H1 (cell line): ENCODE data around the gene ATAD5. TPM values are rescaled to one million over a fixed set of nuclear protein-coding genes. Genes with fewer than 3 reads are reported as not detected.

Experiments used
- CTCF ChIA-PET: fragments of 300-600 bp; sonication (Branson Sonifier 250); formaldehyde crosslinking; loops from one replicate; lab custom pipeline; 2021; ENCODE audit not compliant: partially characterized antibody; lab: Charles Lee
- POLR2A ChIA-PET: fragments of 300-600 bp; sonication (Branson Sonifier 250); formaldehyde crosslinking; loops from one replicate; lab custom pipeline; 2021; ENCODE audit warnings: inconsistent platforms; ENCODE audit not compliant: partially characterized antibody; lab: Charles Lee
- DNase-seq, 2 experiments: peaks; one replicate each; pipeline versions ENCODE4 v3.0.0 to v3.0.0-alpha.2; 2010 to 2022; ENCODE audit warnings: low spot score in 2 of 2, low read depth in 1 of 2, mixed read lengths in 1 of 2
- FAIRE-seq: peaks from 2 replicates; lab custom pipeline; 2011; peaks lifted over from hg19 to GRCh38; lab: Jason Lieb, UNC
- H2AFZ ChIP-seq: 2 replicates; pipeline ENCODE4 v1.8.1; 2012; ENCODE audit warnings: low read length, inconsistent platforms
- H2AK5ac ChIP-seq: 2 replicates; pipeline ENCODE4 v1.6.1; 2013; ENCODE audit warnings: low read depth, low read length
- H2BK120ac ChIP-seq: replicated peaks from 2 replicates; pipeline ENCODE3; 2013; ENCODE audit warnings: low read depth, low read length, inconsistent platforms
- H2BK12ac ChIP-seq: 2 replicates; pipeline ENCODE4 v1.6.1; 2013; ENCODE audit warnings: low read depth, low read length
- H2BK15ac ChIP-seq: 2 replicates; pipeline ENCODE4 v1.6.1; 2013; ENCODE audit warnings: low read length
- H2BK20ac ChIP-seq: 2 replicates; pipeline ENCODE4 v1.6.1; 2013; ENCODE audit warnings: low read length
- H2BK5ac ChIP-seq: 2 replicates; pipeline ENCODE4 v1.6.1; 2013; ENCODE audit warnings: low read depth, low read length
- H3K14ac ChIP-seq: 2 replicates; pipeline ENCODE4 v1.6.1; 2013; ENCODE audit warnings: inconsistent platforms; ENCODE audit not compliant: insufficient read length
- H3K18ac ChIP-seq: 2 replicates; pipeline ENCODE4 v1.6.1; 2013; ENCODE audit warnings: low read length; ENCODE audit errors: extremely low read depth
- H3K23ac ChIP-seq: 2 replicates; pipeline ENCODE4 v1.6.1; 2013; ENCODE audit warnings: inconsistent platforms; ENCODE audit not compliant: insufficient read length
- H3K23me2 ChIP-seq: 2 replicates; pipeline ENCODE4 v1.6.1; 2013; ENCODE audit warnings: low read depth, low read length
- H3K27ac ChIP-seq: 2 replicates; pipeline ENCODE4 v1.6.1; 2011; ENCODE audit warnings: low read depth, low read length, inconsistent platforms
- H3K27me3 ChIP-seq, 4 experiments: replicated peaks in 1 of 4; 1 replicate in 1 of 4; 2 replicates in 3 of 4; pipeline versions ENCODE4 v1.6.1 to v1.8.1; 2011 to 2013; ENCODE audit warnings: low read length in 3 of 4, mild to moderate bottlenecking in 3 of 4, inconsistent platforms in 2 of 4, mixed read lengths in 2 of 4, moderate library complexity in 1 of 4; ENCODE audit not compliant: control insufficient read depth in 3 of 4, insufficient read depth in 3 of 4; ENCODE audit errors: extremely low read depth in 1 of 4
- H3K36me3 ChIP-seq, 4 experiments: 2 replicates each; pipeline versions ENCODE4 v1.6.1 to v1.8.1; 2011 to 2013; ENCODE audit warnings: mild to moderate bottlenecking in 4 of 4, low read length in 3 of 4, moderate library complexity in 2 of 4, control low read depth in 1 of 4, inconsistent platforms in 1 of 4; ENCODE audit not compliant: insufficient read depth in 4 of 4, control insufficient read depth in 2 of 4
- H3K4ac ChIP-seq: replicated peaks from 2 replicates; pipeline ENCODE3; 2013; ENCODE audit warnings: low read length, low read depth, mixed read lengths, inconsistent platforms; ENCODE audit not compliant: insufficient read length
- H3K4me1 ChIP-seq, 4 experiments: replicated peaks in 1 of 4; 1 replicate in 1 of 4; 2 replicates in 3 of 4; pipeline versions ENCODE4 v1.6.1 to v1.8.1; 2011 to 2013; ENCODE audit warnings: low read length in 3 of 4, inconsistent platforms in 2 of 4, mixed read lengths in 1 of 4; ENCODE audit not compliant: insufficient read depth in 4 of 4, control insufficient read depth in 3 of 4
- H3K4me2 ChIP-seq, 2 experiments: 2 replicates each; pipeline versions ENCODE4 v1.6.1 to v1.8.1; 2011 to 2013; ENCODE audit warnings: low read depth in 2 of 2, low read length in 2 of 2, control low read depth in 1 of 2, inconsistent platforms in 1 of 2, mild to moderate bottlenecking in 1 of 2; ENCODE audit not compliant: insufficient read depth in 1 of 2
- H3K4me3 ChIP-seq, 4 experiments: fragments of 200-600, 300-600 bp in 1 of 4; sonication (generic), shearing (Covaris generic), sonication (Bioruptor Twin) in 1 of 4; 2 replicates each; pipeline versions ENCODE4 v1.5.1 to v1.8.1; 2011 to 2016; ENCODE audit warnings: low read length in 4 of 4, low read depth in 3 of 4, control low read depth in 2 of 4, inconsistent platforms in 2 of 4, mild to moderate bottlenecking in 2 of 4, mixed read lengths in 1 of 4, moderate library complexity in 1 of 4; ENCODE audit not compliant: insufficient read depth in 2 of 4; ENCODE audit errors: extremely low read depth in 1 of 4
- H3K56ac ChIP-seq: replicated peaks from 2 replicates; pipeline ENCODE3; 2013; ENCODE audit warnings: low read depth, mild to moderate bottlenecking, mixed read lengths, low read length, inconsistent platforms; ENCODE audit not compliant: insufficient read length
- H3K79me1 ChIP-seq: 2 replicates; pipeline ENCODE4 v1.6.1; 2013; ENCODE audit warnings: low read depth, low read length, control low read depth
- H3K79me2 ChIP-seq, 2 experiments: 2 replicates each; pipeline versions ENCODE4 v1.6.1 to v1.8.1; 2012 to 2013; ENCODE audit warnings: low read length in 2 of 2, mild to moderate bottlenecking in 2 of 2, inconsistent platforms in 1 of 2; ENCODE audit not compliant: insufficient read depth in 2 of 2, control insufficient read depth in 1 of 2
- H3K9ac ChIP-seq, 4 experiments: replicated peaks in 1 of 4; 1 replicate in 1 of 4; 2 replicates in 3 of 4; pipeline versions ENCODE4 v1.6.1 to v1.8.1; 2011 to 2013; ENCODE audit warnings: low read depth in 3 of 4, low read length in 3 of 4, control low read depth in 2 of 4, mild to moderate bottlenecking in 2 of 4, moderate library complexity in 2 of 4, inconsistent platforms in 1 of 4; ENCODE audit errors: extremely low read depth in 1 of 4
- H3K9me3 ChIP-seq, 2 experiments: 2 replicates each; pipeline versions ENCODE4 v1.6.1 to v1.8.1; 2012 to 2013; ENCODE audit warnings: mild to moderate bottlenecking in 2 of 2, moderate library complexity in 2 of 2, control low read depth in 1 of 2, inconsistent platforms in 1 of 2, low read depth in 1 of 2, low read length in 1 of 2, mixed read lengths in 1 of 2; ENCODE audit not compliant: insufficient read depth in 2 of 2
- H4K20me1 ChIP-seq, 2 experiments: replicated peaks in 1 of 2; 2 replicates each; pipeline versions ENCODE3 to v1.8.1; 2011 to 2013; ENCODE audit warnings: inconsistent platforms in 2 of 2, low read length in 2 of 2, mild to moderate bottlenecking in 1 of 2; ENCODE audit not compliant: insufficient read depth in 2 of 2, control insufficient read depth in 1 of 2
- H4K5ac ChIP-seq: 2 replicates; pipeline ENCODE4 v1.6.1; 2013; ENCODE audit warnings: low read length, low read depth, mixed read lengths, inconsistent platforms; ENCODE audit not compliant: insufficient read length
- H4K8ac ChIP-seq: 2 replicates; pipeline ENCODE4 v1.8.0; 2013; ENCODE audit warnings: mild to moderate bottlenecking, moderate library complexity, low read length, inconsistent platforms; ENCODE audit not compliant: insufficient read depth; ENCODE audit errors: extremely low read depth
- H4K91ac ChIP-seq: replicated peaks from 2 replicates; pipeline ENCODE3; 2013; ENCODE audit warnings: low read length, mixed read lengths, inconsistent platforms; ENCODE audit not compliant: insufficient read length
- ASH2L ChIP-seq: fragments of 200-600, 300-600 bp; sonication (generic); IDR thresholded peaks from one replicate; pipeline ENCODE4 v1.7.1; 2017; ENCODE audit warnings: low read length
- BRCA1 ChIP-seq: IDR thresholded peaks from 2 replicates; pipeline ENCODE4 v1.6.1; 2012; ENCODE audit warnings: low read depth, low read length, improper control_type of control experiment
- CBX5 ChIP-seq: fragments of 300-800, 300-1000 bp; sonication (generic); IDR thresholded peaks from 2 replicates; pipeline ENCODE4 v1.7.1; 2016; ENCODE audit warnings: antibody characterized with exemption, low read length, low read depth
- EGR1 ChIP-seq: IDR thresholded peaks from 2 replicates; pipeline ENCODE4 v1.6.1; 2011; ENCODE audit warnings: low read depth, low read length, borderline replicate concordance
- GABPA ChIP-seq: IDR thresholded peaks from 2 replicates; pipeline ENCODE4 v1.6.1; 2011; ENCODE audit warnings: mild to moderate bottlenecking, low read length, moderate library complexity, borderline replicate concordance; ENCODE audit not compliant: insufficient read depth
- JUND ChIP-seq: IDR thresholded peaks from 2 replicates; pipeline ENCODE4 v1.6.1; 2011; ENCODE audit warnings: mild to moderate bottlenecking, improper control_type of control experiment, low read length
- POLR2AphosphoS5 ChIP-seq: IDR thresholded peaks from 2 replicates; pipeline ENCODE4 v1.6.1; 2011; ENCODE audit warnings: low read depth, low read length
- POU5F1 ChIP-seq: IDR thresholded peaks from 2 replicates; pipeline ENCODE4 v1.6.1; 2011; ENCODE audit warnings: low read depth, mild to moderate bottlenecking, low read length, moderate library complexity
- SRF ChIP-seq: IDR thresholded peaks from 2 replicates; pipeline ENCODE4 v1.6.1; 2011; ENCODE audit warnings: mild to moderate bottlenecking, low read depth, low read length, moderate library complexity
- USF2 ChIP-seq: IDR thresholded peaks from 2 replicates; pipeline ENCODE4 v1.6.1; 2011; ENCODE audit warnings: low read length, improper control_type of control experiment
- YY1 ChIP-seq: IDR thresholded peaks from 2 replicates; pipeline ENCODE4 v1.6.1; 2011; ENCODE audit warnings: low read depth, mild to moderate bottlenecking, low read length
- WGBS, 2 experiments: shearing (Covaris generic) in 1 of 2; methylation state at CpG; one replicate each; pipeline versions ENCODE4 v1.1.6 to v1.1.7; 2013 to 2015; ENCODE audit warnings: low lambda C conversion rate in 2 of 2, mixed read lengths in 2 of 2, inconsistent platforms in 1 of 2, low coverage in 1 of 2, missing lambda C conversion rate in 1 of 2; ENCODE audit not compliant: insufficient replicate concordance in 2 of 2, insufficient coverage in 1 of 2, insufficient read length in 1 of 2; ENCODE audit errors: extremely low coverage in 1 of 2, missing lambda C conversion rate in 1 of 2; 5-methylcytosine and 5-hydroxymethylcytosine counted together
- polyA plus RNA-seq, 7 experiments: library from polyadenylated mRNA; depleted of rRNA in 3 of 7; stranded (reverse) in 5 of 7; unstranded in 2 of 7; fragments of >200 nt in 5 of 7; fragments of 200-250 nt in 2 of 7; gene quantifications; 1 replicate in 5 of 7; 2 replicates in 1 of 7; 4 replicates in 1 of 7; pipeline versions ENCODE4 v1.2.1 to v1.2.3, GENCODE V29; 2011 to 2013; ENCODE audit warnings: missing spikeins in 2 of 7, mixed read lengths in 2 of 7
- total RNA-seq: library from RNA; stranded (reverse); fragmentation: NEBNext Ultra II Directional; extraction: Animal tissue kit (Norgen Biotek cat#: 25700); gene quantifications from 2 replicates; pipeline ENCODE4 v1.2.1, GENCODE V29; 2021

The ATAD5 gene
- total and polyA plus RNA-seq, 2 of the 8 experiments (the other 6 are each of a cell fraction or from before 2014, with no cell fraction given), result 3.5 to 30.0 TPM

GRCh38 chr17:30812218-30813177 is 19.3 kb upstream of the ATAD5 start:
- no peaks in the 10 kb centered on the region; the same call in 1 of the 2 replicates for H3K79me1 ChIP-seq
- TF ChIP-seq USF2 (no peak), POLR2AphosphoS5 (no peak), POU5F1 (no peak), JUND (no peak), CBX5 (no peak), BRCA1 (no peak), EGR1 (no peak), GABPA (no peak), ASH2L (no peak), YY1 (no peak), SRF (no peak)

More at GRCh38 chr17:30812218-30813177, 19.3 kb upstream of the ATAD5 start:
- no peak overlapping the region for H4K8ac ChIP-seq
- no peak for DNase-seq
- WGBS, 2 experiments, result 84% methylated on average over 5 of the region's 5 CpGs; no CpG with 5 or more reads in 1 of the 2 experiments
- no peak overlapping the region for H3K4me2 ChIP-seq
- no peaks in the 10 kb centered on the region for H3K9me3 ChIP-seq
- no peak overlapping the region for H3K23ac ChIP-seq
- H3K18ac ChIP-seq, result no peak overlapping the region
- POLR2A ChIA-PET, result interaction anchor here (0.5 to 1.6 kb wide), 3 partner anchors 12 to 283 kb away, joined by 3 to 6 read pairs (median 4); partner anchors contain the start of gene CRLF3
- CTCF ChIA-PET, result interaction anchor here (1.3 kb wide), 1 partner anchor 11 kb away, joined by 4 read pairs; no protein-coding TSS in a partner anchor
- H3K4ac ChIP-seq, result no peak overlapping the region
- no peaks in the 10 kb centered on the region for H3K23me2 ChIP-seq
- H3K9ac ChIP-seq, result no peak overlapping the region
- no peak overlapping the region for H2BK5ac ChIP-seq
- FAIRE-seq, result no peak
- H3K79me2 ChIP-seq, result peaks cover 0 to 46% of the 10 kb centered on the region in 2 experiments; a peak in 2 of 4 replicates
- no peak overlapping the region for H4K5ac ChIP-seq
- no peak overlapping the region for H4K91ac ChIP-seq
- H3K27me3 ChIP-seq, result no peaks in the 10 kb centered on the region
- H2AFZ ChIP-seq, result no peak overlapping the region
- H2BK12ac ChIP-seq, result no peak overlapping the region
- no peaks in the 10 kb centered on the region for H3K4me1 ChIP-seq
- H2AK5ac ChIP-seq, result no peak overlapping the region
- no peak overlapping the region for H3K27ac ChIP-seq
- peaks cover 0 to 1% of the 10 kb centered on the region in 2 experiments for H4K20me1 ChIP-seq
- no peak overlapping the region for H3K56ac ChIP-seq
- H2BK15ac ChIP-seq, result no peak overlapping the region
- H3K14ac ChIP-seq, result no peak overlapping the region
- H2BK20ac ChIP-seq, result no peak overlapping the region
- no peak overlapping the region for H2BK120ac ChIP-seq
- H3K36me3 ChIP-seq, result peaks cover 0 to 8% (median 0%) of the 10 kb centered on the region in 4 experiments; a peak in 3 of 8 replicates
- no peak overlapping the region for H3K4me3 ChIP-seq
